Urothelium cell line (cell line): ENCODE results near the gene ABO.
"Not testable (repeated sequence)": the region's sequence is repeated elsewhere in the genome, so short reads cannot be mapped to it uniquely, and the experiment has no call there.

Experiments
- DNase-seq: peaks from one replicate; pipeline ENCODE4 v3.0.0; 2011; ENCODE audit warnings: low spot score, mixed read lengths
- FAIRE-seq: peaks from 2 replicates; lab custom pipeline; 2011; peaks lifted over from hg19 to GRCh38; lab: Jason Lieb, UNC

ABO gene

DNA sequence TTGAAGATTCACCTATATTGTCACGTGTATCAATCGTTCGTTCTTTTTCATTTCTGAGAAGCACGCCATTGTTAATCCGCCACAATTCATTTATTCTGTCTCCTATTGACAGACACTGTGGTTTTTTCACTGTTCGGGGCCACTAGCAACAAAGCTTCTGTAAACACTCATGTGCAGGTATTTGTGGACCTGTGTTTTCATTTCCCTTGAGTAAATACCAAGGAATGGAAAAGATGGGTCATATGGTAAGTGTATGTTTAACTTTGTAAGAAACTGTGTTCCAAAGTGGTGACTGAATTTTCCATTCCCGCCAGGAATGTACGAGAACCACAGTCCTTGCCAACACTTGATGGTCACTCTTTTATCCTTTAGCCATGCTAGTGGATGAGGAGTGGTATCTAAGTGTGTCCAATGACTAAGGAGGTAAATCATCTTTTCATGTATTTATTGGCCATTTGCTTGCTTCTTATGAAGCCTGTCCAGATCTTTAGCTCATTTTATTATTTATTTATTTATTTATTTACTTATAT is 10.7 kb downstream of the ABO start:
- FAIRE-seq, result no peak
- no peak for DNase-seq

DNA sequence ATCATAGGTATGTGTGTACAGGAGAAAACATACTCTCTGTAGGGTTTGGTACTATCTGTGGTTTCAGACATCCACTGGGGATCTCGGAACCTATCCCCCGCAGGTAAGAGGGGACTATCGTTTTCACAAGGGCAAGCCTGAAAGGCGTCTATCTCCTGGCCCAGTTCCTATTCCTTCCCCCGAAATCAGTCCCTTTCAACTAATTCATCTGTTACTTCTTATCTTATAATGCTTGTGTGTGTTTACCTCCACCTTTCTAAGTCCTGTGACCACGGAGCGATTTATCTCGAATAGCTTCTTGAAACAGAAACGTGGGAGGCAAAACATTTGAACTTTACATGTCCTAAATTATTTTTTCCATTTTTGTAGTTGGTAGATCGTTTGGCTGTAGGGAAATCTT is 11.4 kb downstream of the ABO start:
- no peak for DNase-seq
- no peak for FAIRE-seq

DNA sequence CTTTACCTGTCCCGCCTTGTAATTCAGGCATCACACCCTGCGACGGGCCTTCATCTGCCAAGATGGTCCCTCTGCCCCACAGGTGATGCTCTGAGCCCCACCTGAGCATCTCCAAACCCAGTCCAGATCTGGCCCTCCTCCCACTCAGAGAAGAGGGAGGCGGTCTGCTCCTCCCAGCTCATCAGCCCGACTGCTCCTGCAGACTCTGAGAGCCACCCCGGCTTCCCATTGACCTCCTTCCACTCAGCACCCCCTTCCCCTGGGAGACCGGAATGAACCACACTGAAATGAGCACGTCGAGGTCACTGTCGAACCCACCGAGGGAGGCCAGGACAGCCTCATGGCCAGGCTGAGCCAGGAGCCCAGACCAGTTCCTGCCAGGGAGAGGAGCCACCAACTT is 12.8 kb downstream of the ABO start:
- FAIRE-seq (no peak), DNase-seq (no peak)

DNA sequence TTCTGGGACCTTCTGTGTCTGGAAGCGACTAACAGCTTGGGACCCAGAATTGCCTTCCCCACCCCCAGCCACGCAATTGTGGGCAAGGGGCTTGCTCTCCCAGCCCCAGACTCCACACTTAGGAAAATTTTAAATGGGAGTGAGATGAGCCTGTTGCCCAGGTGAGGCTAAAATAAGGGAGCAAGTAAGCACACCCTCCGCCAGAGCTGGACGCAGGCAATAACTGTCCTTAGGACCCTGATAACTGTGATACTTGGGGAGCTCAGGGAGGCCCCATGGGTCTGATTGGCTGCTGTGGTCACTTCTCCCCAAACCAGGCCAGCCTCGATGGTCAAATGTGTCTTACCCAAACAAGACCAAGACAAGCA is 13.3 kb downstream of the ABO start:
- FAIRE-seq (no peak), DNase-seq (no peak)

DNA sequence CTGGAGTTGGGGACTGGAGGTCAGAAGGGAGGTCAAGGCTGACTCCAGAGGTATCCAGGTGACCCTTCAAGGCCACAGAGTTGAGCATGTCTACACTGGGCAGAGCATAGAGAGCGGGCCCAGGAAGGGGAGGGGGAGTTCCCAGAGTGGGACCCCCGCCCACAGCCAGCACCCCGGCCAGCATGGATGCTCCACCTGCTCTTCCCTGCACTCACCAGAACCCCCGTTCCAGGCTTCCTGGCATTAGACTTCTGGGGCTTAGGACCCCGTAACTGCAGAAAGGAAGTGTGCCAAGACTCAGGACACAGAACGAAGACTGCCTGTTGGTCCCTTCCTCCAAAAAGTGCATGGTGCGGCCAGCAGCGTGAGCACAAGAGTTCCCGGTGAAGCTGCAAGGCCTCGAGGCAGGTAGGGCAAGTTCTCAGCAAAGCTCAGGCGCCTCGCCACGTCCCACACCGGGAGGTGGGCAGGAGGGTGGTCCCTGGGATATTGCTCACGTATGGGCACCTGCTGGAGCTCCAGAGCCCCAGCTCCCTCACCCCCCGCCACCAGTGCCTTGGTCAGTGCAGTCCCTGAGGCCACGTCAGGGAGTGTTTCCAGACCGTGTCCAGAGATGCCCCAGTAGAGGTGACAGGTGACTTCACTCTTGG is 13.8 kb downstream of the ABO start:
- FAIRE-seq, result no peak
- DNase-seq, result no peak

DNA sequence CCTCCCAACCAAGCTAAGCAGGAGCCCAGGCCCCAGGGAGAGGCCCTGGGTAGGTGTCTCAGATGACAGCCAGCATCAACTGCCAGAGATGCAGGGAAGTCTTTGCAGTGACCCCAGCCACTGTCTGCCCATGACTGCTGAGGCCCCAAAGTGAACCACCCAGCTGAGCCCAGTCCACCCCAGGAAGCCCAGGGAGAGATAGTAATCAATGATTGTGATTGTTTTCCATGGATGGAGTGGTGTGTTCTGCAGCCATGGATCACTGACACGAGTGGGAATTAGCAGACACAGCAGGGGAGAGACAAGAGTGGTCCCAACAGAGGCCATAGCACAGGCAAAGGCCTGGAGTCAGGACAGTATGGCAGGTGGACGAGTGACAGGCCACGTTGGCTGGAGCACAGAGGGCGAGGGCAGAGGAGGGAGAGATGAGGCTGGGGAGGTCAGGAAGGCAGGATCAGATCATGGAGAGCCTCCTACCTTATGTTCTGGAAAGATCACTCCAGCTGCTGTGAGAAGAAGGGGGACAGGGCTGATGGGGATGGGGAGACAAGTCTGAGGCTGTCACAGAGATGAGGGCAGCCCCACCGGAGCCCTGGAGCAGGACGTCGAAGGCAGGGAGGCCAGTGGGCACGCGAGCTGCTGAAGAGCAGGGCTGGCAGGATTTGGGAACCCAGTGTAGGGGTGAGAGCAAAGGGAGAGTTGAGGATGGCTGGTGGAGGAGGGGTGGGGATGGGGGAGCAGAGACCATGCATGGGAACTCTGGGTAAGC is 14.5 kb downstream of the ABO start:
- no peak for FAIRE-seq
- DNase-seq, result no peak

DNA sequence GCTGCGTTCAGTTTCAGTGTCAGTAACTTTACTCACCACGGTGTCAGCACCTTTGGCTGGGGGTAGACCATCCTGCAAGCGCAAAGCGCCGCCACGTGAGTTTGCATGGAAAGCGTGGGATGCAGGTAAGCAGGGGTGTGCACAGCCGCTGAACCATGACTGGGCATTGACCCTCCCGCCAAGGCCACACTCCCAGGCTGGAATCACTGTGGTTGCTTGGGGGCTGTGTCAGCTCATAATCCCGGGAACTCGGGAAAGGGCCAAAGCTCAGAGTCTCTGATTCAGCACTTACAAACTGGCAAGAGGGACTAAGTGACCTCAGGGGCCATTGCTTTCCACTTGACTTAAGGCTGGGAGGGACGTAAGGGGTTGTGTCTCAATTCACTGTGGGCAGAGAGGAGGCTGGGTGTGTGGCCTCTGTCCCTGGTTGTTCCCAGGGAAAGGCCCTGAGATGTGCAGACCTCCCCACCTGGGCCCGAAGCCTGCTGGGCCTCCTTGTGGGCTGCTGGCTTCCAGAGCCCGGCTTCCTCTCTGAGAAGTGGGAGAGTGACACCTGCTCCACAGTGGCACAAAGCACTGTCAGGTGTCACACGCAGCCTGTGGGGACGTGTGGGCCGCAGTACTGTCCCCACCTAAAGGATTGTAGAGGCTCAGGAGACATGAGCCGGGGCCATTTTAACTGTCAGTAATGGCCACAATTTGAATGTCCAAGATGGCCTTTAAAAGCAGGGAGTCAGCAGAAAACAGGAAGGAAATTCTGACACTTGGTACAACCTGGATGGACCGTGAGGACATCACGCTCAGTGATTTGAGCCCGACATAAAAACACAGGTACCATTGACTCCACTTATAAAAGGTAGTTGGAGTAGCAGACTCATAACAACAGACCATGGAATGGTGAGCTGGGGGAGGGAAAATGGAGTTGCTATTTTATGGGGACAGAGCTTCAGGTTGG is 16.7 kb downstream of the ABO start:
- no peak for FAIRE-seq
- DNase-seq, result no peak

DNA sequence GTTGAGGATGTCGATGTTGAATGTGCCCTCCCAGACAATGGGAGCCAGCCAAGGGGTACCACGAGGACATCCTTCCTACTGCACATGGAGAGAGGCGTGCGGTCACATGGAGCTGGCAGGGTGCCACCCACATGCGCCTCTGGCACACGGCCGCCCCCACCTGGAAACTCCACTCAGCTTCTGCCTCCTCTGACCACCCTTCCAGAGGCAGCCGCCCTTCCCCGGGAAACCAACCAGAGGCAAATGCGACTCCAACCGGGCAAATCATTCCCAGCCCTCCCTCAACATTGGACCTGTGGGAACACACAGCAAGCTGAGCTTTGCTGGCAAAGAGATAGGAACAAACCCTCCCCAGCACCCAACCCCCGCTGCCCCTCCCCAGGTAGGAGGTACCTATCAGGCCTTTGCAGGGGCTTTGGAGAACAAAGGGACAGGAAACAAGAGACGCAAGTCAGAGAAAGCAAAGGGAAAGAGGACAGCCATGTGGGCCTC is 17.5 kb downstream of the ABO start:
- no peak for FAIRE-seq

DNA sequence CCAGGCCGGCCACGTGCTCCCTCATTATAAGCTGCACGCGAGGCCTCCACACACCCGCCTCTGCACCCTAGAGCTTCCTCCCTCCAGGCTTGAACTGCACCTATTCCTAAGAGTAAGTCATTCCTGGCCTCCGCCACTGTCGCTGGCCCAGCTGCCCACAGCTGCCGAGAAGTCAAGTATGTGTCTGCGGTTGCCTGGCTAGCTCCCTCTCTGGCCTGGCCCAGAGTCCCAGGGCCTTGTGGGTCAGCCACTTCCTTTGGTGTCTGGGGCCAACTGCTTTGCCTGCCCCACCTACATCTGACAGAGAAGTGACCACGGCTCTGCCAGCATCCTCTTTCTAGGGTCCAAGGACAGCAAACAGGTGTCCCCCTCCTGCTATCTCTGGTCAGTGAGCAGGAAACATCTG is 18.3 kb downstream of the ABO start:
- no peak for FAIRE-seq
- no peak for DNase-seq

More for the DNA sequence above, 17.5 kb downstream of the ABO start:
- DNase-seq, result no peak

DNA sequence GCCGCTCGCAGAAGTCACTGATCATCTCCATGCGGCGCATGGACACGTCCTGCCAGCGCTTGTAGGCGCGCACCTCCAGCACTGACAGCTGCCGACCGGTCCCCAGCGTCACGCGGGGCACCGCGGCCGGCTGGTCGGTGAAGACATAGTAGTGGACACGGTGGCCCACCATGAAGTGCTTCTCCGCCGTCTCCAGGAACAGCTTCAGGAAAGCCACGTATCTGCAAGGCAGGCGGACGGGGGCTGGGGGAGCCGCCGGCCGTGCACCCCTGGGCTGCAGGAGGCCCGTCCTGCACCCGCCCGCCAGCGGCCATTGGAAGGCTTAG is 18.9 kb downstream of the ABO start:
- no peak for FAIRE-seq

DNA sequence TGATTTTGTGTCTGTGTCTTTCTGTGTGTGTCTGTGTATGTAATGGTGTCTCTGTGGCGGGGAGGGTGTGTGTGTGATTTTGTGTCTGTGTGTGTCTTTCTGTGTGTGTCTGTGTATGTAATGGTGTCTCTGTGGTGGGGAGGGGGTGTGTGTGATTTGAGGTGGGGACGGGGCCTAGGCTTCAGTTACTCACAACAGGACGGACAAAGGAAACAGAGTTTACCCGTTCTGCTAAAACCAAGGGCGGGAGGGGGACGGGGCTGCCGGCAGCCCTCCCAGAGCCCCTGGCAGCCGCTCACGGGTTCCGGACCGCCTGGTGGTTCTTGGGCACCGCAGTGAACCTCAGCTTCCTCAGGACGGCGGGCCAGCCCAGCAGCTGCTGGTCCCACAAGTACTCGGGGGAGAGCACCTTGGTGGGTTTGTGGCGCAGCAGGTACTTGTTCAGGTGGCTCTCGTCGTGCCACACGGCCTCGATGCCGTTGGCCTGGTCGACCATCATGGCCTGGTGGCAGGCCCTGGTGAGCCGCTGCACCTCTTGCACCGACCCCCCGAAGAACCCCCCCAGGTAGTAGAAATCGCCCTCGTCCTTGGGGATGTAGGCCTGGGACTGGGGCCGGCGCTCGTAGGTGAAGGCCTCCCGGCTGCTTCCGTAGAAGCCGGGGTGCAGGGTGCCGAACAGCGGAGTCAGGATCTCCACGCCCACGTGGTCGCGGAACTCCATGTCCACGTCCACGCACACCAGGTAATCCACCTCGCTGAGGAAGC is 19.4 kb downstream of the ABO start:
- no peak for DNase-seq
- no peak for FAIRE-seq

More for the DNA sequence above, 18.9 kb downstream of the ABO start:
- no peak for DNase-seq

DNA sequence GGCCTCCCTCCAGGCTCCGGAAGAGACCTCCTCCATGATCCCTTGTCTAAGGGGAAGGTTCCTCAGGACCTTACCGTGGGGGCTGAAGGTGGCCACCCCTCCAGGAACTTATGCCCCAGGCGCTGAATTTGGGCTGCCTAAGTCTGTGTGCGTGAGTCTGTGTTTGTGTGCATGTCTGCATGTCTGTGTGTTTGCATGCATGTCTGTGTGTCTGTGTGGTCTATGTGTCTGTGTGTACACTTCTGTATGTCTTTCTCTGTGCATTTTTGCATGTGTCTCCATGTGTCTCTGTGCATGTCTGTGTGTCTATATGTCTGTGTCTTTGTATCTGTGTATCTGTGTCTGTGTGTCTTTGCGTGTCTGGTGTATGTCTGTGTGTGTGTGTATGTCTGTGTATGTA is 20.5 kb downstream of the ABO start:
- no peak for FAIRE-seq
- DNase-seq, result no peak

DNA sequence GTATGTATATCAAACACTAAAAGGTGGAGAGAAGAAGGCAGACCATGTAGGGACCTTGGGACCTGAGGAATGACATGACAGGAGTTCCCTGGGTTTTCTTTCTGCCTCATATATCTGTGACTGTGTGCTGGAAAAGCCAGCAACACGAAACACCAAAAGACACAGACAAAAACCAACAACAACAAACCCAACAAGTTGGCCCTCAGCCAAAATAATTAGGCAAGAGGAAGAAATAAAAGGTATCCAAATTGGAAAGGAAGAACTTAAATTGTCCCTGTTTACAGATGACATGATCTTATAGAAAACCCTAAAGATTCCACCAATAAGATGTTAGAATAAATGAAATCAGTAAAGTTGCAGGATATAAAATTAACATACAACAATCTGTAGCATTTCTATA is 21.7 kb downstream of the ABO start:
- FAIRE-seq (no peak), DNase-seq (no peak)

DNA sequence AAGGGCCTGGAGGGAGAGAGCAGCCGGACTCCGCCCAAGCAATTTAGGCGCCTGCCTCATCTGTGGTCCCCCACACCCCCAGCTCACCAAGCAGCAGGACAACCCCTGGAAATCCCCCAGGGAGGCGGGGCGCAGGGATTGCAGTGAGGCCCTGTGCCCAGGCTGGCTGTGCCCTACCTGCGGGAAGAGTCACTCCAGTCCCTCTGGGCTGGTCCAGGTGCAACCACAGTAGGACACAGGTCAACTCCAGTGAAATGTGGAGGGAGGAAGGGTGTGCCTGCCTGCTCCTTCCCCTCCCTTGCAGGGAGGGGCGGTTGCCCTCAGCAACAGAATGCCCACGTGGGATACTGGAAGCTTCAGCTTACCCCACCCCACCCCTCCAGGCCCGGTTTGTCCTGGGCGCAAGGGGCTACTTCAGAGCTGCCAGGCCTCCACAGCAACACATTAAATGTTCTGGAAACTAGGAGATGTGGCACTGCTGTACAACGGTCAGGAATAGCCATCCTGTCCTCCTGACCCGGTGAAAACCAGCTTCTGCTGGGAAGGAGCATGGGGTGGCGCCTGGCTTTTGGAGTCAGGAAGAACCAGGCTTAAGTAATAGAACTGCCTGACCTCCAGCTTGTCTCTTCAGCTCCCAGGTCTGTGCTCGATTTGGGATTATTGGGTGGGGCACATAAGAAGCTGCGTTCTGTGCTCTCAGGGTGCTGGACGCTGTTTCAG is 22.5 kb downstream of the ABO start:
- DNase-seq (no peak), FAIRE-seq (no peak)

DNA sequence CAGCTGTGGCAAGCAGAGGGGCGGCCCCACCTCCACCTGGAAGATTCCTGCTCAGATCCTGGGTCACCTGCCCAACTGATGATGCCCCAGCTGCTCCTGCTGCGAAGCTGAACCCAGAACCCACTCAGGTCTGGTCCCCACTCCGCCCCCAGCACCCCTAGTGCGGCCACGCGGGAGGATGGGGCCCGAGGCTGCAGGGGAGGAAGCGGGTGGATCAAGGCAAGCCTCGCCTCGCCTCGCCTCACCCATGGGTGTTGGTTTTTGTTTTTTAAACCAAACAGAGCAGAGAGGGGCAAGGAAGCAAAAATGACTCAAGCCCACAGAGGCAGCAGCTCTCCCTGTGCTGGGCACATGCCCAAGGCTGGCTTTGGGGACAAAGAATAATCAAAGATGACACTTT is 23.2 kb downstream of the ABO start:
- FAIRE-seq (no peak), DNase-seq (no peak)

DNA sequence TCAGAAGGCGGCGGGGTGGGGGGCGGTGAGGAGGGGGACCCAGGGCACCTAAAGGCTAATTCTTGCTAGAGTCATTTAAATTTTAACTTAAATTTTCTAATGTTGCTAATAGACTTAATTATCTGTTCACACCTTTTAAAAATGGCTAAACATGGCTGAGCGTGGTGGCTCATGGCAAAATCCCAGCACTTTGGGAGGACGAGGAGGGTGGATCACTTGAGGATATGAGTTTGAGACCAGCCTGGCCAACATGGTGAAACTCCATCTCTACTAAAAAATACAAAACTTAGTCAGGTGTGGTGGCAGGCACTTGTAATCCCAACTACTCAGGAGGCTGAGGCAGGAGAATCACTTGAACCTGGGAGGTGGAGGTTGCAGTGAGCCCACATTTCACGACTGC is 23.8 kb downstream of the ABO start:
- DNase-seq, FAIRE-seq: not testable (repeated sequence)

DNA sequence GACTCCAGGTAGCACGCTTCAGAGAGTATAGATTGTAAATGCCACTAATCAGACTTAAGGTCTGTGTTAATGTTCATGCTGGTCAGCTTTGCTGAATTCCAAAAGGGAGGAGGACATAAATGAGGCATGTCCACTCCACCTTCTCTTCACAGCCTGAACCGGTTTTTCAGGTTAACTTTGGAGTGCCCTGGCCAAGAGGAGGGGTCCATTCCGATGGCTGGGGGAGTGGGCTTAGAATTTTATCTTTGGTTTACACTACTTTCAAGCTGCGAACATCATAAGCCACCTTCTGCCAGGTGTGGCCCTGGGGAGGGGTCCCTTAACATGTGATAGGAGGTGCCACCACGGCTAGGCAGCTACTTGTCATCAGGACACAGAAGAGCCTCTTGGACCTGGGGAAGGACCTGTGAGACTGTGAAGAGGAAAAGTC is 24.2 kb downstream of the ABO start:
- FAIRE-seq, result no peak
- no peak for DNase-seq

DNA sequence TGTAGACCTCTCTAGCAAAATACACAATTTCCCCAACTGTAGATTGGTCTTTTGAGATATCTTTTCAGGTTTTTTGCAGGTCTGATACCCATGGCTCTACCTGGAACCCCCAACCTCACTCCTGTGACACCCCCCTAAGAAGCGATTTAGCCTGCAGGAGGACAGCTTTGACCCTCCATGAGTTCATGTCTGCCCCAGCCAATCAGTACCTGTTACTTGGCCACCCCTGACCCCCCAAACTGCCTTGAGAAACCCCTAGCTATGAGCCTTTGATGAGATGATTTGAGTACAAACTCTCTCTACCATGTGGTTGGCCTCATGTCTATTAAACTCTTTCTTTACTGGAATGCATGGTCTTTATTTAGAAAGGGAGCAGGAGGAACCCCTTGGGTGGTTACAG is 25.7 kb downstream of the ABO start:
- FAIRE-seq (no peak), DNase-seq (no peak)

DNA sequence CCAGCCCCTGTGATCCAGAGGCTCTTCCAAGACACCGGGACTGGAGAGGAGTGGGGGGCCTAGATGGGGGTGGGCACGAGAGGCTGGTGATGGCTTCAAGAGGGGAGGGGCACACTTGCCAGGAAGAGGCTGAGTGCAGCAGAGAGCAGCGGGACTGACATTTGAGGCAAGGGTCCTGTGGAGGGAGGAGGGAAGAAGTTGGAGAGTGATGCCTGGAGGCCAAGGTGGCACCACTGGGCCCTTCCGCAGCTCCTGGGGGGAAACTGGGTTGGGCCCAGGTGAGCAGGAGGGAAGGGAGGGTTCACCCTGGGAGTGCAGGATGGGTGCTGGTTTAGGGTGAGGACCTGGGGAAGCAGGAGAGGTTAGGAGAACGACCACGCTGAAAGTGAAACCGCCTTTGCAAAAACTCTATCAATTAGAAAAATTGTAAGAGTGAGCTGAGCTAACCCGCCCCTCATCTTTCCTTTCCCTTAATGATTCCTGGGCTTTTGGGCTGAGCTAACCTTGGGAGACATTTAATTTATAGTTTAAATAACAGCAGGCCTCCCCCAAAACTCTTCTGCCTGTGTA is 26.2 kb downstream of the ABO start:
- no peak for DNase-seq
- no peak for FAIRE-seq

DNA sequence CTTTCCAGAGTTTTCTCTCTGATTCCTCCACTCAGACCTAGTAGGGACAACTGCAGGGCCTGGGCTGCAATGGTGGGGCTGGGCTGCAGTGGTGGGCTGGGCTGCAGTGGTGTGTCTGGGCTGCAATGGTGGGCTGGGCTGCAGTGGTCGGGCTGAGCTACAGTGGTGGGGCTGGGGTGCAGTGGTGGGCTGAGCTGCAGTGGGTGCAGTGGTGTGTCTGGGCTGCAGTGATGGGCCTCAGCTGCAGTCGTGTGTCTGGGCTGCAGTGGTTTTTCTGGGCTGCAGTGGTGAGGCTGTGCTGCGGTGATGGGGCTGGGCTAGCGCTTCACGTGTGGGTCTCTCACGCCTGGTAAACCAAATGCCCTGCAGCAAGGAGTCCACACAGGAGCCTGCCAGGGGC is 27.4 kb downstream of the ABO start:
- DNase-seq (no peak), FAIRE-seq (no peak)
